ENCODE measurements around the gene HSPB8.

DNA sequence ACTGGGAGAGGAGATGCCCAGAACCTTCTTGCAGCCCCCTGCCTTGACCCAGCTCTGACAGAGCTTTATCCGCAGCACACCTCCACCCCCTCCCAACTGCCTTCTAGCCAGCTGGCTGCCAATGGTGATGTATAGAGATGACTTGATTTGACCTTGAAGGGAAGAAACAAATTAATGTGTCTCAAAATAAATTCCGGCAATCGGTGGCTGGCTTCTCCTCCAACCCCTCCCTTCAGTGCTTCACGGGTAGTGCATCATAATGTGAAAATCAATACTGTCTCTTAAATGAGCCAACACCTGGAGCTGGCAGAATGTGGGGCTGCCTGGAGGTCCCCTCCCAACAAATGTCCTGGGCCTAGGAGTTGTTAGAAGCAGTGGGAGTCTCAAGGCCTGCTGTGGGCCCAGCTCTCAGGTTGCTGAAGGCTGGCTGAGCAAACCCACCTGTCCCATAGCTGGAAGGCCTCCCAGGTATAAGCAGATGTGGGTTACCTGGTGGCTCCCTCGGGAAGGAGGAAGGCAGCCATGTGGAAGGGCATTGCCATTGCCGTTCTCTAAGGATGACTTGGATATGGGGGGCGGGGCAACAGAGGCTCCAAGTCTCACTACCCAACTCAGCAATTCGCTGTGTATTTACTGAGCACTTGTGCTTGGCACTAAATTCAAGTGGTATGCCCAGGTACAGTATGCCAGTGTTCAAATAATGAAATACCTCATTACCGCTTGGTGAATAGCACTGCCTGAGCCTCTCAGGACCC is 23.2 kb downstream of the HSPB8 start:
- TF ChIP-seq, protein P1, sequence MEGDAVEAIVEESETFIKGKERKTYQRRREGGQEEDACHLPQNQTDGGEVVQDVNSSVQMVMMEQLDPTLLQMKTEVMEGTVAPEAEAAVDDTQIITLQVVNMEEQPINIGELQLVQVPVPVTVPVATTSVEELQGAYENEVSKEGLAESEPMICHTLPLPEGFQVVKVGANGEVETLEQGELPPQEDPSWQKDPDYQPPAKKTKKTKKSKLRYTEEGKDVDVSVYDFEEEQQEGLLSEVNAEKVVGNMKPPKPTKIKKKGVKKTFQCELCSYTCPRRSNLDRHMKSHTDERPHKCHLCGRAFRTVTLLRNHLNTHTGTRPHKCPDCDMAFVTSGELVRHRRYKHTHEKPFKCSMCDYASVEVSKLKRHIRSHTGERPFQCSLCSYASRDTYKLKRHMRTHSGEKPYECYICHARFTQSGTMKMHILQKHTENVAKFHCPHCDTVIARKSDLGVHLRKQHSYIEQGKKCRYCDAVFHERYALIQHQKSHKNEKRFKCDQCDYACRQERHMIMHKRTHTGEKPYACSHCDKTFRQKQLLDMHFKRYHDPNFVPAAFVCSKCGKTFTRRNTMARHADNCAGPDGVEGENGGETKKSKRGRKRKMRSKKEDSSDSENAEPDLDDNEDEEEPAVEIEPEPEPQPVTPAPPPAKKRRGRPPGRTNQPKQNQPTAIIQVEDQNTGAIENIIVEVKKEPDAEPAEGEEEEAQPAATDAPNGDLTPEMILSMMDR (IDR thresholded peaks at IDR 0.05; ENCODE audit: low read depth, low read length, missing input control), result no peak
- TF ChIP-seq NR2F2 (IDR thresholded peaks at IDR 0.05) (no peak), TAF1 (conservative IDR thresholded peaks at IDR 0.05) (no peak), EGR1 (IDR thresholded peaks at IDR 0.05; ENCODE audit: low read depth in 2 of 2) (no peak), JUND (IDR thresholded peaks at IDR 0.05) (no peak), FOXA1 (IDR thresholded peaks at IDR 0.05) (no peak), GABPA (IDR thresholded peaks at IDR 0.05 in 1 of 2, conservative IDR thresholded peaks at IDR 0.05 in 1 of 2) (no peak), RXRA (IDR thresholded peaks at IDR 0.05) (no peak)
- TF ChIP-seq, protein P2, sequence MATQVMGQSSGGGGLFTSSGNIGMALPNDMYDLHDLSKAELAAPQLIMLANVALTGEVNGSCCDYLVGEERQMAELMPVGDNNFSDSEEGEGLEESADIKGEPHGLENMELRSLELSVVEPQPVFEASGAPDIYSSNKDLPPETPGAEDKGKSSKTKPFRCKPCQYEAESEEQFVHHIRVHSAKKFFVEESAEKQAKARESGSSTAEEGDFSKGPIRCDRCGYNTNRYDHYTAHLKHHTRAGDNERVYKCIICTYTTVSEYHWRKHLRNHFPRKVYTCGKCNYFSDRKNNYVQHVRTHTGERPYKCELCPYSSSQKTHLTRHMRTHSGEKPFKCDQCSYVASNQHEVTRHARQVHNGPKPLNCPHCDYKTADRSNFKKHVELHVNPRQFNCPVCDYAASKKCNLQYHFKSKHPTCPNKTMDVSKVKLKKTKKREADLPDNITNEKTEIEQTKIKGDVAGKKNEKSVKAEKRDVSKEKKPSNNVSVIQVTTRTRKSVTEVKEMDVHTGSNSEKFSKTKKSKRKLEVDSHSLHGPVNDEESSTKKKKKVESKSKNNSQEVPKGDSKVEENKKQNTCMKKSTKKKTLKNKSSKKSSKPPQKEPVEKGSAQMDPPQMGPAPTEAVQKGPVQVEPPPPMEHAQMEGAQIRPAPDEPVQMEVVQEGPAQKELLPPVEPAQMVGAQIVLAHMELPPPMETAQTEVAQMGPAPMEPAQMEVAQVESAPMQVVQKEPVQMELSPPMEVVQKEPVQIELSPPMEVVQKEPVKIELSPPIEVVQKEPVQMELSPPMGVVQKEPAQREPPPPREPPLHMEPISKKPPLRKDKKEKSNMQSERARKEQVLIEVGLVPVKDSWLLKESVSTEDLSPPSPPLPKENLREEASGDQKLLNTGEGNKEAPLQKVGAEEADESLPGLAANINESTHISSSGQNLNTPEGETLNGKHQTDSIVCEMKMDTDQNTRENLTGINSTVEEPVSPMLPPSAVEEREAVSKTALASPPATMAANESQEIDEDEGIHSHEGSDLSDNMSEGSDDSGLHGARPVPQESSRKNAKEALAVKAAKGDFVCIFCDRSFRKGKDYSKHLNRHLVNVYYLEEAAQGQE (IDR thresholded peaks at IDR 0.05), result no peak
- TF ChIP-seq, protein P3, sequence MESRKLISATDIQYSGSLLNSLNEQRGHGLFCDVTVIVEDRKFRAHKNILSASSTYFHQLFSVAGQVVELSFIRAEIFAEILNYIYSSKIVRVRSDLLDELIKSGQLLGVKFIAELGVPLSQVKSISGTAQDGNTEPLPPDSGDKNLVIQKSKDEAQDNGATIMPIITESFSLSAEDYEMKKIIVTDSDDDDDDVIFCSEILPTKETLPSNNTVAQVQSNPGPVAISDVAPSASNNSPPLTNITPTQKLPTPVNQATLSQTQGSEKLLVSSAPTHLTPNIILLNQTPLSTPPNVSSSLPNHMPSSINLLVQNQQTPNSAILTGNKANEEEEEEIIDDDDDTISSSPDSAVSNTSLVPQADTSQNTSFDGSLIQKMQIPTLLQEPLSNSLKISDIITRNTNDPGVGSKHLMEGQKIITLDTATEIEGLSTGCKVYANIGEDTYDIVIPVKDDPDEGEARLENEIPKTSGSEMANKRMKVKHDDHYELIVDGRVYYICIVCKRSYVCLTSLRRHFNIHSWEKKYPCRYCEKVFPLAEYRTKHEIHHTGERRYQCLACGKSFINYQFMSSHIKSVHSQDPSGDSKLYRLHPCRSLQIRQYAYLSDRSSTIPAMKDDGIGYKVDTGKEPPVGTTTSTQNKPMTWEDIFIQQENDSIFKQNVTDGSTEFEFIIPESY (IDR thresholded peaks at IDR 0.05), result no peak
- TF ChIP-seq, protein P4, sequence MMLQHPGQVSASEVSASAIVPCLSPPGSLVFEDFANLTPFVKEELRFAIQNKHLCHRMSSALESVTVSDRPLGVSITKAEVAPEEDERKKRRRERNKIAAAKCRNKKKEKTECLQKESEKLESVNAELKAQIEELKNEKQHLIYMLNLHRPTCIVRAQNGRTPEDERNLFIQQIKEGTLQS (IDR thresholded peaks at IDR 0.05), result no peak
- TF ChIP-seq, protein P5, sequence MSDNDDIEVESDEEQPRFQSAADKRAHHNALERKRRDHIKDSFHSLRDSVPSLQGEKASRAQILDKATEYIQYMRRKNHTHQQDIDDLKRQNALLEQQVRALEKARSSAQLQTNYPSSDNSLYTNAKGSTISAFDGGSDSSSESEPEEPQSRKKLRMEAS (IDR thresholded peaks at IDR 0.05), result no peak

All from liver (tissue), 3 donors.